Measurements from ENCODE around the gene RNF214. TPM values are rescaled to one million over a fixed set of nuclear protein-coding genes. Genes with fewer than 3 reads are reported as not detected.

RNF214 gene
- total and polyA plus RNA-seq, 2 of the 4 experiments (the other 2 are of a cell fraction) = 7.9 to 14.8 TPM

DNA sequence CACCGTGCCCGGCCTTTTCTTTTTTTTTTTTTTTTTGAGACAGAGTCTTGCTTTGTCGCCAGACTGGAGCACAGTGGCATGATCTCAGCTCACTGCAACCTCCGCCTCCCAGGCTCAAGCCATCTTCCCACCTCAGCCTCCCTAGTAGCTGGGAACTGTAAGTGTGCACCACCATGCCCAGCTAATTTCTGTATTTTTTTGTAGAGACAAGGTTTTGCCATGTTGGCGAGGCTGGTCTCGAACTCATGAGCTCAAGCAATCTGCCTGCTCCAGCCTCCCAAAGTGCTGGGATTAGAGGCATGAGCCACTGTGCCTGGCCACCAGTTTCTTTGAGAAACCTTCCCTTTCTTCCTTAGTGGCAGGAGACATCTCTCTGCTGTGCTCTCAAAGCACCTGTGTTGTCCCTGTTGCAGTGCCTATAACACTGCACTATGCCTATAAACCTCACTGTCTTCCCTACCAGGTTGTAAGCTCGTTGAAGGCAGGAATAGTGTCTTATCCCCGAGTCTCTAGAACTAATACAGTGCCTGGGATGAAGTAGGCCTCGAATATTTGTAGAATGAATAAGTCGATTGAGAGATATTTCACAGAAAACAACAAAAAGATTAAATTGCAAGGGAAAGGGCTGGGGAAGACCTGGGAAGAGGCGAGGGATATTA is 19.6 kb upstream of the RNF214 start:
- TF ChIP-seq RCOR1 (IDR thresholded peaks at IDR 0.05; ENCODE audit: insufficient replicate concordance, low read length) = no peak
- TF ChIP-seq RFX5 (IDR thresholded peaks at IDR 0.05; ENCODE audit: low read depth, low read length) = no peak
- Histone ChIP-seq H3K56ac (ENCODE audit: extremely low read depth, insufficient read depth, low read length) (no peak overlapping the region), H4K8ac (ENCODE audit: low read depth in 2 of 2, low read length in 2 of 2) (no peak overlapping the region), H3K4me1 (ENCODE audit: control insufficient read depth, insufficient read depth, low read length) (peaks cover 10% of the 10 kb centered on the region), H3K36me3 (ENCODE audit: control insufficient read depth, insufficient read depth, low read length) (peaks cover 21% of the 10 kb centered on the region), H3K23ac (ENCODE audit: low read depth, low read length) (no peak overlapping the region), H2AK5ac (ENCODE audit: low read depth, low read length) (no peak overlapping the region), H2BK15ac (ENCODE audit: low read depth, low read length) (no peak overlapping the region), H3K18ac (ENCODE audit: low read depth, low read length) (no peak overlapping the region), H3K27ac (ENCODE audit: insufficient read depth, low read length) (no peak overlapping the region), H3K27me3 (ENCODE audit: control insufficient read depth, insufficient read depth, low read length) (no peaks in the 10 kb centered on the region), H3K79me1 (ENCODE audit: low read depth in 1 of 2, low read length in 2 of 2) (peaks cover 5 to 15% of the 10 kb centered on the region in 2 experiments; a peak in 3 of 4 replicates), H2BK5ac (ENCODE audit: low read depth, low read length, poor library complexity, severe bottlenecking) (no peak overlapping the region), H3K4ac (ENCODE audit: low read depth, low read length) (0 out of 2 replicates have a peak overlapping the region, but pooled peaks have one; percentile 10), H3K14ac (replicated peaks; ENCODE audit: low read depth, low read length) (no peak overlapping the region), H4K20me1 (ENCODE audit: insufficient read depth, low read length) (no peaks in the 10 kb centered on the region), H3K9ac (ENCODE audit: low read depth, low read length) (no peak overlapping the region), H3K4me3 (ENCODE audit: insufficient read depth, low read depth, low read length) (no peak overlapping the region), H2BK20ac (ENCODE audit: low read depth, low read length) (no peak overlapping the region), H2AK9ac (replicated peaks; ENCODE audit: low read depth, low read length, poor library complexity) (no peak overlapping the region), H4K5ac (ENCODE audit: low read depth, low read length) (no peak overlapping the region), H4K91ac (ENCODE audit: insufficient read depth, low read depth, low read length) (no peak overlapping the region), H2BK120ac (ENCODE audit: low read depth, low read length) (no peak overlapping the region), H3K9me3 (ENCODE audit: control insufficient read depth, insufficient read depth, low read length) (no peaks in the 10 kb centered on the region), H2AFZ (replicated peaks; ENCODE audit: low read length, poor library complexity) (no peak overlapping the region), H3K4me2 (ENCODE audit: low read depth, low read length) (no peak overlapping the region), H3K9me1 (ENCODE audit: insufficient read depth, low read length) (peaks cover 5% of the 10 kb centered on the region; the same call in 1 of the 2 replicates)
- in situ Hi-C loops (cut with MboI; ENCODE audit: low sequenced_read_pairs) = no loop called here
- no TSS peak for BruUV-seq (replicated peaks)
- CTCF ChIA-PET = no interaction called here
- intact Hi-C loops (cut with micrococcal nuclease) = no loop called here
- ATAC-seq (ENCODE audit: low read depth) (no peak), DNase-seq (no peak)
- POLR2A ChIA-PET (ENCODE audit: unreplicated experiment) = no interaction called here
- dilution Hi-C loops (cut with HindIII; ENCODE audit: low sequenced_read_pairs, unreplicated experiment) = no loop called here
- 100% methylated on average over 2 of the region's 11 CpGs; no CpG with 5 or more reads in 1 of the 2 experiments for WGBS, 2 experiments (ENCODE audit: extremely low coverage in 2 of 2, insufficient read length in 1 of 2)
